Astrocyte (in vitro differentiated cells and primary cell): Measurements from ENCODE around the gene MED15. TPM values are rescaled to one million over a fixed set of nuclear protein-coding genes. Genes with fewer than 3 reads are reported as not detected.

Source experiments
- DNase-seq: peaks from one replicate; pipeline ENCODE4 v3.0.0-alpha.2; 2010; ENCODE audit warnings: low read depth
- FAIRE-seq: peaks from 2 replicates; lab custom pipeline; 2011; peaks lifted over from hg19 to GRCh38; lab: Jason Lieb, UNC
- H2AFZ ChIP-seq: 2 replicates; pipeline ENCODE4 v1.6.0; 2012; ENCODE audit warnings: low read depth, low read length, inconsistent platforms
- H3K27ac ChIP-seq: 2 replicates; pipeline ENCODE4 v1.5.1; 2011; ENCODE audit warnings: low read depth, low read length, inconsistent platforms
- H3K27me3 ChIP-seq: 2 replicates; pipeline ENCODE4 v1.6.0; 2011; ENCODE audit warnings: low read length, inconsistent platforms; ENCODE audit not compliant: insufficient read depth
- H3K36me3 ChIP-seq: 2 replicates; pipeline ENCODE4 v1.5.1; 2011; ENCODE audit warnings: low read length, inconsistent platforms; ENCODE audit not compliant: insufficient read depth
- H3K4me1 ChIP-seq: 2 replicates; pipeline ENCODE4 v1.5.1; 2011; ENCODE audit warnings: low read length, inconsistent platforms; ENCODE audit not compliant: insufficient read depth
- H3K4me2 ChIP-seq: 2 replicates; pipeline ENCODE4 v1.6.0; 2012; ENCODE audit warnings: low read length, inconsistent platforms
- H3K4me3 ChIP-seq: 2 replicates; pipeline ENCODE4 v1.5.1; 2011; ENCODE audit warnings: low read depth, mild to moderate bottlenecking, low read length, inconsistent platforms; ENCODE audit not compliant: insufficient read depth
- H3K79me2 ChIP-seq: 2 replicates; pipeline ENCODE4 v1.6.0; 2012; ENCODE audit warnings: mild to moderate bottlenecking, low read length, inconsistent platforms; ENCODE audit not compliant: insufficient read depth
- H3K9ac ChIP-seq: 2 replicates; pipeline ENCODE4 v1.6.0; 2012; ENCODE audit warnings: mild to moderate bottlenecking, low read length, inconsistent platforms
- H3K9me3 ChIP-seq: 2 replicates; pipeline ENCODE4 v1.5.1; 2012; ENCODE audit warnings: low read depth, mild to moderate bottlenecking, low read length, inconsistent platforms; ENCODE audit not compliant: insufficient read depth
- H4K20me1 ChIP-seq: 2 replicates; pipeline ENCODE4 v1.6.0; 2012; ENCODE audit warnings: low read length, inconsistent platforms; ENCODE audit not compliant: insufficient read depth
- H3K27ac Mint-ChIP-seq: one replicate; pipeline ENCODE4 v1.8.0; 2021; ENCODE audit warnings: mild to moderate bottlenecking, mixed read lengths; ENCODE audit not compliant: unreplicated experiment
- H3K27me3 Mint-ChIP-seq: one replicate; pipeline ENCODE4 v1.8.0; 2021; ENCODE audit warnings: low read depth, mixed read lengths; ENCODE audit not compliant: unreplicated experiment
- H3K36me3 Mint-ChIP-seq: one replicate; pipeline ENCODE4 v1.8.0; 2021; ENCODE audit warnings: low read depth, mixed read lengths; ENCODE audit not compliant: unreplicated experiment
- H3K4me1 Mint-ChIP-seq: one replicate; pipeline ENCODE4 v1.8.0; 2021; ENCODE audit warnings: low read depth, mixed read lengths; ENCODE audit not compliant: unreplicated experiment
- H3K4me3 Mint-ChIP-seq: one replicate; pipeline ENCODE4 v1.8.0; 2021; ENCODE audit warnings: mild to moderate bottlenecking, moderate library complexity, mixed read lengths; ENCODE audit not compliant: unreplicated experiment
- H3K9me3 Mint-ChIP-seq: one replicate; pipeline ENCODE4 v1.8.0; 2021; ENCODE audit warnings: mild to moderate bottlenecking, mixed read lengths; ENCODE audit not compliant: unreplicated experiment
- CTCF ChIP-seq: IDR thresholded peaks from 2 replicates; pipeline ENCODE4 v1.5.1; 2011; ENCODE audit warnings: low read depth, mild to moderate bottlenecking, inconsistent platforms, low read length, moderate library complexity; ENCODE audit not compliant: insufficient read depth
- EZH2 ChIP-seq: IDR thresholded peaks from 2 replicates; pipeline ENCODE4 v1.6.1; 2012; ENCODE audit warnings: mild to moderate bottlenecking, low read length, inconsistent platforms; ENCODE audit not compliant: insufficient read depth
- total RNA-seq: library from RNA; stranded (reverse); gene quantifications from 2 replicates; pipeline ENCODE4 v1.2.1, GENCODE V29; 2021

MED15 gene
- total RNA-seq, 1 donor from 2014 or later: 153 TPM

GRCh38 chr22:20510811-20511577, 3.6 kb downstream of the MED15 start:
- TF ChIP-seq CTCF (no peak), EZH2 (no peak)
- peak overlapping the region; percentile 98 for H3K9ac ChIP-seq
- H4K20me1 ChIP-seq: peaks cover 67% of the 10 kb centered on the region
- Mint-ChIP-seq H3K27ac (peak overlapping the region; percentile 86), H3K36me3 (peaks cover 10% of the 10 kb centered on the region), H3K4me3 (peak overlapping the region; percentile 94), H3K27me3 (no peaks in the 10 kb centered on the region), H3K4me1 (peaks cover 49% of the 10 kb centered on the region), H3K9me3 (no peaks in the 10 kb centered on the region)
- no peak for DNase-seq
- no peak overlapping the region for H2AFZ ChIP-seq
- no peak for FAIRE-seq
- no peaks in the 10 kb centered on the region for H3K27me3 ChIP-seq
- H3K36me3 ChIP-seq: peaks cover 10% of the 10 kb centered on the region
- H3K79me2 ChIP-seq: peaks cover 90% of the 10 kb centered on the region
- peak overlapping the region; percentile 98 for H3K4me2 ChIP-seq
- H3K27ac ChIP-seq: peak overlapping the region; percentile 39
- H3K4me1 ChIP-seq: peaks cover 46% of the 10 kb centered on the region
- H3K4me3 ChIP-seq: no peak overlapping the region
- no peaks in the 10 kb centered on the region for H3K9me3 ChIP-seq

- Histone ChIP-seq H2AFZ (no peak overlapping the region), H4K20me1 (peaks cover 72% of the 10 kb centered on the region), H3K4me2 (peak overlapping the region; percentile 98), H3K27me3 (no peaks in the 10 kb centered on the region), H3K4me3 (no peak overlapping the region), H3K79me2 (peaks cover 96% of the 10 kb centered on the region), H3K36me3 (peaks cover 10% of the 10 kb centered on the region), H3K27ac (no peak overlapping the region), H3K9ac (no peak overlapping the region), H3K9me3 (no peaks in the 10 kb centered on the region), H3K4me1 (peaks cover 46% of the 10 kb centered on the region)
- DNase-seq (no peak), FAIRE-seq (no peak)
- no peaks in the 10 kb centered on the region for H3K9me3 Mint-ChIP-seq
- peaks cover 10% of the 10 kb centered on the region for H3K36me3 Mint-ChIP-seq
- H3K27ac Mint-ChIP-seq: peak overlapping the region; percentile 11
- no peak overlapping the region for H3K4me3 Mint-ChIP-seq
- peaks cover 52% of the 10 kb centered on the region for H3K4me1 Mint-ChIP-seq
- TF ChIP-seq EZH2: no peak
- no peaks in the 10 kb centered on the region for H3K27me3 Mint-ChIP-seq
Observed at GRCh38 chr22:20511578-20512229, 4.3 kb downstream of the MED15 start.

GRCh38 chr22:20514658-20515406, 7.4 kb downstream of the MED15 start:
- Histone ChIP-seq H3K27ac (peak overlapping the region; percentile 72), H3K4me2 (peak overlapping the region; percentile 62), H3K4me3 (no peak overlapping the region), H2AFZ (no peak overlapping the region), H3K4me1 (peaks cover 45% of the 10 kb centered on the region), H3K9me3 (no peaks in the 10 kb centered on the region), H3K27me3 (no peaks in the 10 kb centered on the region), H3K79me2 (peaks cover 98% of the 10 kb centered on the region), H4K20me1 (peaks cover 93% of the 10 kb centered on the region), H3K36me3 (peaks cover 13% of the 10 kb centered on the region), H3K9ac (peak overlapping the region; percentile 21)
- TF ChIP-seq CTCF (no peak), EZH2 (no peak)
- peak; percentile 80 for FAIRE-seq
- Mint-ChIP-seq H3K27ac (peak overlapping the region; percentile 59), H3K9me3 (no peaks in the 10 kb centered on the region), H3K36me3 (peaks cover 12% of the 10 kb centered on the region), H3K27me3 (no peaks in the 10 kb centered on the region), H3K4me3 (no peak overlapping the region), H3K4me1 (peaks cover 62% of the 10 kb centered on the region)
- DNase-seq: peak; percentile 85
